RWPE1 (cell line): Measurements from ENCODE around the gene RASL10A.

ENCODE experiments used
- CTCF ChIA-PET: fragments of 350-600 bp; sonication (Branson Sonifier 250); formaldehyde crosslinking; extraction: SDS; loops from one replicate; lab custom pipeline; 2021; lab: Yijun Ruan, JAX
- POLR2A ChIA-PET: fragments of 400-600 bp; formaldehyde crosslinking; extraction: SDS; loops from one replicate; lab custom pipeline; 2020; ENCODE audit warnings: antibody characterized with exemption; ENCODE audit not compliant: low non-redundant PET; lab: Yijun Ruan, JAX
- DNase-seq: peaks from one replicate; pipeline ENCODE4 v3.0.0; 2012; ENCODE audit warnings: low spot score
- H3K27ac ChIP-seq: fragments of 450-650 bp; 2 replicates; pipeline ENCODE4 v1.5.1; 2017
- TF ChIP-seq, protein P1 (sequence below): fragments of 450-650 bp; conservative IDR thresholded peaks from 2 replicates; pipeline ENCODE4 v1.5.1; 2017; ENCODE audit warnings: low read depth, mild to moderate bottlenecking

RASL10A gene

DNA sequence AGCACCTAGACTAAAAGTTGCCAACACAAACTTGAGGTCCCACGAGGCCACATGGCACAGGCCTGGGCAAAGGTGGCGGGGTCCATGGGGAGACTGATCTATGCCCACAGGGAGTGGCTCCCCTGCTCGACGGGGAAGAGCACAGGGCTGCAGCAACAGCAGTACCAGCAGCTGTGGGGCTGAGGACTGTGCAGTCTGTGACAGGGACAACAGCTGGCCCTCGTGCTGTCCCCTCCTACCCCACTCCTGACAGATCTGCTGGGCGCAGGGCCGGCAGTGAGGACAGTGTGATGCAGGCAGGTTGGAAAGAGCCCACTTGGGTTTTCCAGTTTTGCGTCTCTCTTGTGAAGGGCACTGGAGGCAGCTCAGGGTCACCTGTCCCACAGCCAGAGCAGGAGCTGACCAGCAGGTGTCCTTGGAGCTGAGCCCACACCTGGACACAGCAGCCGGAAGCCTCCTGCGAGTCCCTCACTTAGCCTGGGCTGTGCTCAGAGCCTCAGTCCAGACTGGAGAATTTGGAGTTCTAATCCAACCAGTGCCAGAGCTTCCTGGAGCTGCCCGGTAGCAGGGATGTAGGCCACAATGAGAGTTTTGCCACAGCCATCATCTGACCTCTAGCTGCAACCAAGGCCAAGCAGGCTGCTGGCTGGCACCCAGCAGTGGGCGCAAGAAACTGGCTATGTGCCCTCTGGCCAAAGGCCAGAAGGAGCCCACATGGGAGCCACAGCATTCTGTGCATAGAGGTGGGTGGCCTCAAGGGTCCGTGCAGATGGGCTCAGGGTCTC is 12.6 kb downstream of the RASL10A start:
- TF ChIP-seq, protein P1, sequence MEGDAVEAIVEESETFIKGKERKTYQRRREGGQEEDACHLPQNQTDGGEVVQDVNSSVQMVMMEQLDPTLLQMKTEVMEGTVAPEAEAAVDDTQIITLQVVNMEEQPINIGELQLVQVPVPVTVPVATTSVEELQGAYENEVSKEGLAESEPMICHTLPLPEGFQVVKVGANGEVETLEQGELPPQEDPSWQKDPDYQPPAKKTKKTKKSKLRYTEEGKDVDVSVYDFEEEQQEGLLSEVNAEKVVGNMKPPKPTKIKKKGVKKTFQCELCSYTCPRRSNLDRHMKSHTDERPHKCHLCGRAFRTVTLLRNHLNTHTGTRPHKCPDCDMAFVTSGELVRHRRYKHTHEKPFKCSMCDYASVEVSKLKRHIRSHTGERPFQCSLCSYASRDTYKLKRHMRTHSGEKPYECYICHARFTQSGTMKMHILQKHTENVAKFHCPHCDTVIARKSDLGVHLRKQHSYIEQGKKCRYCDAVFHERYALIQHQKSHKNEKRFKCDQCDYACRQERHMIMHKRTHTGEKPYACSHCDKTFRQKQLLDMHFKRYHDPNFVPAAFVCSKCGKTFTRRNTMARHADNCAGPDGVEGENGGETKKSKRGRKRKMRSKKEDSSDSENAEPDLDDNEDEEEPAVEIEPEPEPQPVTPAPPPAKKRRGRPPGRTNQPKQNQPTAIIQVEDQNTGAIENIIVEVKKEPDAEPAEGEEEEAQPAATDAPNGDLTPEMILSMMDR, result no peak
- POLR2A ChIA-PET, result no interaction called here
- H3K27ac ChIP-seq, result peak overlapping the region; percentile 66
- CTCF ChIA-PET, result interaction anchor here (0.6 kb wide), 2 partner anchors 18 to 93 kb away, joined by 3 read pairs; no protein-coding TSS in a partner anchor
- DNase-seq, result no peak

GRCh38 chr22:29302402-29302680 is 13.2 kb downstream of the RASL10A start:
- no peak for DNase-seq
- ChIA-PET CTCF (no interaction called here), POLR2A (no interaction called here)
- peak overlapping the region; percentile 66 for H3K27ac ChIP-seq
- TF ChIP-seq, protein P1, result no peak

DNA sequence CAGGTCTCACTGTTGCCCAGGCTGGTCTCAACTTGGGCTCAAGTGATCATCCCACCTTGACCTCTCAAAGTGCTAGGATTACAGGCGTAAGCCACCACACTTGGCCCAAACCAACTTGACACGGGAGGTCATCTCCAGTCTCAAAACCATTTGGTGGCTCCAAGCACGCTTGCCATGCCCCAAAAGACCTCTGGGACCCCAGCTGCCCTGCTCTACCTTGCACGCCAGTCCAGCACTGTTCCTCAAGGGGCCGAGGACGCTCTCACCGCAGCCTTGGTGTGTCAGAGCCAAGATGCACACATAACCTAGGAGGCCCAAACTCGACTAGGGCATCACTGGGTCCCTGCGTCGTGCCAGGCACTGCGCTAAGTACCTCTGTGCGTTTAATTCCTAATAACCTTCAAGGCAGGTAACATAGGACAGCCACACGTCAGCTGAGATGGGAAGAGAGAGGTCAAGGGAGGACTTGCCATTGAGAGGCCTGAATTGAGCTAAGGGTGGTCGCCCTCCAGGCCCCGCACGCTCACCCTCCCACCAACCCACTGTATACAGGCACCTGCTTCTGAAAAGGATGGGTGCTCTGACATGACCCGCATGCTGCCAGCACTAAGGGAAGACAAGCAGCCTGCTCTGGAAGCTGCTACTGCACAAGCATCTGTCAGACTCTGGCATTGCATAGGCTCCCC is 13.6 kb downstream of the RASL10A start:
- ChIA-PET POLR2A (no interaction called here), CTCF (no interaction called here)
- peak overlapping the region; percentile 66 for H3K27ac ChIP-seq
- TF ChIP-seq, protein P1, result no peak
- DNase-seq, result no peak

DNA sequence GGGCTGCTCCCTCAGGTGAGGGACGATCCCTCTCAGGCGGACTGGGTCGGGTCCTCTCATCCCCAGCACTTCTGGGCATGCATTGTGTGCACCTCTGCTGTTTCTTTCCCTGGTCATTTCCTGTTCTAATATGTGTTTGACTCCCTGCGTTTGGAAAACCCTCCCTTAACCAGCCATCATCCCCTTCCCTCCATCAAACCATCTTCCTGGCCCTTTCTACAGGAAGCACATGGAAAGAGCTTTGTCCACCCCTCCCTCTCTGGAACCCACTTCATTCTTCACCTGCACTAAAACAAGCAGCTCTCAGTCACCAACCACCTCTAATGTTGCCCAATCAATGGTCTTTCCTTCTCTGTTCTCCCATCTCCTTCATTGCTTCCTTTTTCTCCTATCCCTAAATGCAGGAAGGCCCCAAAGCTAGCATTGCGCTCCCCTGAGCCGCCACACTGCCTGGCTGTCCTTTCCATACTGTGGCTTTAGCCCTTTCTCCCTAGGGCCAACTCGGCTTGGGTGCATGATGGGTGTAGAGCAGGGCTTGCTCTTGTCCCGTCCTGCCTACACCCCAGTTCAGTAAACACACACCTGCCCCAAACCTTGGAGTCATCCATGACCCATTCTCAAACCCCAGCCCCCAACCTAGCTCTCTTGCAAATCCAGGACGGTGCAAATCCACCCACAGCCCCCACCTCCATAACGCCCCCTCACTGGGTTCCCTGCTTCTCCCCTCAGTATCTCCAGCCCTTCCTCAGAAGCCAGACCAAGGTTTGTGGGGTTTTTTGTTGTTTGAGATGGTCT is 14.5 kb downstream of the RASL10A start:
- CTCF ChIA-PET, result no interaction called here
- peak overlapping the region; percentile 66 for H3K27ac ChIP-seq
- TF ChIP-seq, protein P1, result no peak

GRCh38 chr22:29300467-29300806 is 15.1 kb downstream of the RASL10A start:
- ChIA-PET POLR2A (no interaction called here), CTCF (no interaction called here)
- H3K27ac ChIP-seq, result peak overlapping the region; percentile 66
- DNase-seq, result no peak
- TF ChIP-seq, protein P1, result no peak

More for the DNA sequence above, 14.5 kb downstream of the RASL10A start:
- DNase-seq, result no peak
- POLR2A ChIA-PET, result no interaction called here
